BLaER1 treated with 17β-estradiol and CSF1 and Interleukin-3, amounts not matched to agents 10 nM and 100 nM (cell line): ENCODE results near the gene MBD3L2.
"Not testable (repeated sequence)": the region's sequence is repeated elsewhere in the genome, so short reads cannot be mapped to it uniquely, and the experiment has no call there.

ENCODE experiments used
- H3K27ac ChIP-seq, 11 experiments: shearing (Covaris generic); formaldehyde crosslinking; 2 replicates each; pipeline ENCODE4 v1.8.1; 2022
- H3K27me3 ChIP-seq, 11 experiments: shearing (Covaris generic); formaldehyde crosslinking; 2 replicates each; pipeline ENCODE4 v1.8.1; 2022
- H3K36me3 ChIP-seq, 11 experiments: shearing (Covaris generic); formaldehyde crosslinking; 2 replicates each; pipeline ENCODE4 v1.8.1; 2022
- H3K4me1 ChIP-seq, 10 experiments: shearing (Covaris generic); formaldehyde crosslinking; 2 replicates each; pipeline ENCODE4 v1.8.1; 2022
- H3K4me2 ChIP-seq, 11 experiments: shearing (Covaris generic); formaldehyde crosslinking; 2 replicates each; pipeline ENCODE4 v1.8.1; 2022
- H3K4me3 ChIP-seq, 10 experiments: shearing (Covaris generic); formaldehyde crosslinking; 2 replicates each; pipeline ENCODE4 v1.8.1; 2022
- H3K9ac ChIP-seq, 11 experiments: shearing (Covaris generic); formaldehyde crosslinking; 2 replicates each; pipeline ENCODE4 v1.8.1; 2022
- H3K9me3 ChIP-seq, 11 experiments: shearing (Covaris generic); formaldehyde crosslinking; replicated peaks in 1 of 11; 2 replicates each; pipeline ENCODE4 v1.8.1; 2022
- H4K20me1 ChIP-seq, 11 experiments: shearing (Covaris generic); formaldehyde crosslinking; 2 replicates each; pipeline ENCODE4 v1.8.1; 2022
- Cebpa-rat ChIP-seq, 11 experiments: shearing (Covaris generic); IDR thresholded peaks; 2 replicates each; pipeline ENCODE4 v1.8.1; 2022

Gene MBD3L2

GRCh38 chr19:7013678-7014077 is 35.4 kb upstream of the MBD3L2 start:
- no peak for TF ChIP-seq Cebpa-rat (IDR thresholded peaks at IDR 0.05)
- Histone ChIP-seq H3K4me2 (peak overlapping the region; percentile 25 to 81 (median 53); a peak in 20 of 22 replicates), H3K36me3 (no peaks in the 10 kb centered on the region), H3K27ac (peak overlapping the region in 4 of 11 experiments; percentile 46 to 69 (median 60); a peak in 9 of 22 replicates), H3K27me3 (no peaks in the 10 kb centered on the region), H3K4me3 (no peak overlapping the region), H3K9me3 (no peaks in the 10 kb centered on the region; a peak in 1 of 22 replicates), H3K9ac (0 out of 22 replicates have a peak overlapping the region, but pooled peaks of 1 of the 11 experiments have one; percentile 14), H4K20me1 (no peaks in the 10 kb centered on the region), H3K4me1 (peaks cover 20 to 37% (median 26%) of the 10 kb centered on the region in 10 experiments)

- H3K36me3 ChIP-seq = no peaks in the 10 kb centered on the region
- no peak overlapping the region for H3K27ac ChIP-seq
- TF ChIP-seq Cebpa-rat (IDR thresholded peaks at IDR 0.05) = no peak
- no peak overlapping the region for H3K4me3 ChIP-seq
- no peaks in the 10 kb centered on the region for H4K20me1 ChIP-seq
- no peak overlapping the region for H3K4me2 ChIP-seq
- H3K4me1 ChIP-seq = peaks cover 5 to 14% (median 6%) of the 10 kb centered on the region in 10 experiments; a peak in 19 of 20 replicates
- no peaks in the 10 kb centered on the region for H3K27me3 ChIP-seq
- no peak overlapping the region for H3K9ac ChIP-seq
- no peaks in the 10 kb centered on the region for H3K9me3 ChIP-seq
Observed at GRCh38 chr19:7018828-7019227, 30.3 kb upstream of the MBD3L2 start.

GRCh38 chr19:7021331-7021730 is 27.8 kb upstream of the MBD3L2 start, which contains the start of gene MBD3L2B:
Gene MBD3L2B, minus strand, starts transcription at chr19:7021431. Its CDS starts 34 bp downstream, at chr19:7021397.
- not testable (repeated sequence) for H3K4me3 ChIP-seq, H3K9ac ChIP-seq, H3K4me1 ChIP-seq, H4K20me1 ChIP-seq, H3K27me3 ChIP-seq, H3K36me3 ChIP-seq, H3K27ac ChIP-seq, H3K4me2 ChIP-seq, H3K9me3 ChIP-seq

GRCh38 chr19:7028790-7029189 is 20.3 kb upstream of the MBD3L2 start:
- H3K4me3 ChIP-seq, H4K20me1 ChIP-seq, H3K36me3 ChIP-seq: not testable (repeated sequence)

GRCh38 chr19:7030278-7030677 is 18.8 kb upstream of the MBD3L2 start, which contains the start of gene MBD3L5:
Gene MBD3L5, plus strand, starts transcription at chr19:7030578. Its CDS starts 34 bp downstream, at chr19:7030612.
- H3K9ac ChIP-seq, H3K27ac ChIP-seq, H3K9me3 ChIP-seq, H3K4me3 ChIP-seq, H3K36me3 ChIP-seq, H3K4me2 ChIP-seq, H3K27me3 ChIP-seq, H3K4me1 ChIP-seq, H4K20me1 ChIP-seq: not testable (repeated sequence)

More at GRCh38 chr19:7028790-7029189, 20.3 kb upstream of the MBD3L2 start:
- not testable (repeated sequence) for H3K27ac ChIP-seq, H3K9me3 ChIP-seq, H3K4me2 ChIP-seq, H3K4me1 ChIP-seq, H3K9ac ChIP-seq, H3K27me3 ChIP-seq

- not testable (repeated sequence) for H3K4me1 ChIP-seq, H3K36me3 ChIP-seq, H3K4me2 ChIP-seq, H3K9ac ChIP-seq, H4K20me1 ChIP-seq, H3K4me3 ChIP-seq, H3K27me3 ChIP-seq, H3K27ac ChIP-seq, H3K9me3 ChIP-seq
Observed at GRCh38 chr19:7040079-7040478, 9.0 kb upstream of the MBD3L2 start, which contains the start of gene MBD3L4. Gene MBD3L4, minus strand, starts transcription at chr19:7040179. Its CDS starts 35 bp downstream, at chr19:7040144.

- H3K27me3 ChIP-seq, H3K9me3 ChIP-seq, H3K4me1 ChIP-seq, H3K36me3 ChIP-seq, H3K4me3 ChIP-seq, H4K20me1 ChIP-seq, H3K9ac ChIP-seq, H3K4me2 ChIP-seq, H3K27ac ChIP-seq: not testable (repeated sequence)
Observed at GRCh38 chr19:7041563-7041962, 7.6 kb upstream of the MBD3L2 start.

GRCh38 chr19:7051421-7051820 is 2.3 kb downstream of the MBD3L2 start:
- H3K9me3 ChIP-seq, H3K4me1 ChIP-seq, H3K9ac ChIP-seq, H3K36me3 ChIP-seq, H4K20me1 ChIP-seq, H3K27ac ChIP-seq, H3K4me2 ChIP-seq, H3K27me3 ChIP-seq, H3K4me3 ChIP-seq: not testable (repeated sequence)

- not testable (repeated sequence) for H3K4me2 ChIP-seq, H3K36me3 ChIP-seq, H4K20me1 ChIP-seq, H3K9me3 ChIP-seq, H3K27ac ChIP-seq, H3K4me1 ChIP-seq, H3K4me3 ChIP-seq, H3K9ac ChIP-seq, H3K27me3 ChIP-seq
Observed at GRCh38 chr19:7052896-7053295, 3.8 kb downstream of the MBD3L2 start.

- H3K4me3 ChIP-seq, H3K27ac ChIP-seq, H3K27me3 ChIP-seq, H3K4me1 ChIP-seq, H3K4me2 ChIP-seq, H4K20me1 ChIP-seq, H3K36me3 ChIP-seq, H3K9me3 ChIP-seq, H3K9ac ChIP-seq: not testable (repeated sequence)
Observed at GRCh38 chr19:7054635-7055368, 5.7 kb downstream of the MBD3L2 start.

- H3K27ac ChIP-seq, H3K36me3 ChIP-seq, H3K4me3 ChIP-seq, H3K4me2 ChIP-seq, H3K4me1 ChIP-seq, H3K9ac ChIP-seq, H3K9me3 ChIP-seq, H4K20me1 ChIP-seq, H3K27me3 ChIP-seq: not testable (repeated sequence)
Observed at GRCh38 chr19:7055679-7056078, 6.6 kb downstream of the MBD3L2 start.

- not testable (repeated sequence) for H3K4me2 ChIP-seq, H3K27ac ChIP-seq, H3K27me3 ChIP-seq, H3K9ac ChIP-seq, H3K4me1 ChIP-seq, H3K36me3 ChIP-seq, H4K20me1 ChIP-seq, H3K9me3 ChIP-seq, H3K4me3 ChIP-seq
Observed at GRCh38 chr19:7056371-7056770, 7.2 kb downstream of the MBD3L2 start.

GRCh38 chr19:7058576-7058975 is 9.5 kb downstream of the MBD3L2 start, which contains the start of gene MBD3L3:
Gene MBD3L3, minus strand, starts transcription at chr19:7058676. Its CDS starts 71 bp downstream, at chr19:7058605.
- not testable (repeated sequence) for H3K9me3 ChIP-seq, H3K36me3 ChIP-seq, H3K27ac ChIP-seq, H3K9ac ChIP-seq, H3K4me2 ChIP-seq, H4K20me1 ChIP-seq, H3K4me1 ChIP-seq, H3K27me3 ChIP-seq, H3K4me3 ChIP-seq

GRCh38 chr19:7059977-7060376 is 10.9 kb downstream of the MBD3L2 start:
- not testable (repeated sequence) for H3K4me1 ChIP-seq, H3K27me3 ChIP-seq, H3K9ac ChIP-seq, H3K36me3 ChIP-seq, H3K4me2 ChIP-seq, H3K4me3 ChIP-seq, H3K27ac ChIP-seq, H3K9me3 ChIP-seq, H4K20me1 ChIP-seq
